Vagina (tissue), 2 donors: ENCODE measurements around the gene SLC18A3. TPM values are rescaled to one million over a fixed set of nuclear protein-coding genes. Genes with fewer than 3 reads are reported as not detected.

ENCODE experiments used
- DNase-seq, 2 donors: peaks; one replicate each; pipeline ENCODE4 v3.0.0-alpha.2; 2017; ENCODE audit errors: extremely low spot score in 2 of 2
- H3K27ac ChIP-seq: fragments of 200-600 bp; sonication (generic); one replicate; pipeline ENCODE4 v1.5.1; 2019
- H3K27me3 ChIP-seq: fragments of 200-600 bp; sonication (generic); one replicate; pipeline ENCODE4 v1.5.1; 2019
- H3K36me3 ChIP-seq, 2 donors: fragments of 200-600 bp; sonication (generic); one replicate each; pipeline ENCODE4 v1.5.1; 2017 to 2019
- H3K4me1 ChIP-seq: fragments of 200-600 bp; sonication (generic); one replicate; pipeline ENCODE4 v1.5.1; 2019
- H3K4me3 ChIP-seq, 2 donors: fragments of 200-600 bp; sonication (generic); 1 replicate in 1 of 2; 2 replicates in 1 of 2; pipeline ENCODE4 v1.5.1; 2016 to 2019
- H3K9me3 ChIP-seq: fragments of 200-600 bp; sonication (generic); one replicate; pipeline ENCODE4 v1.5.1; 2019
- POLR2A ChIP-seq, 2 donors: fragments of 450-650 bp; IDR thresholded peaks; one replicate each; pipeline ENCODE4 v1.6.1; 2017; ENCODE audit warnings: antibody characterized with exemption in 2 of 2, mild to moderate bottlenecking in 2 of 2, moderate library complexity in 2 of 2
- POLR2AphosphoS5 ChIP-seq, 2 donors: sonication (generic); formaldehyde crosslinking; IDR thresholded peaks; one replicate each; pipeline ENCODE4 v1.9.0; 2017; ENCODE audit warnings: antibody characterized with exemption in 2 of 2, mild to moderate bottlenecking in 2 of 2, low read depth in 1 of 2; ENCODE audit not compliant: insufficient read depth in 1 of 2
- intact Hi-C: fragments of 100-400 bp; cut with DNase I; formaldehyde crosslinking; loops from one replicate; pipeline ENCODE4 v1.15.1; 2023
- total RNA-seq: library from RNA; depleted of rRNA; stranded (reverse); fragments of >200 nt; gene quantifications from one replicate; pipeline ENCODE4 v1.2.3, GENCODE V29; 2016
- TF ChIP-seq, protein P1 (sequence below), 3 experiments: fragments of 450-650 bp in 2 of 3; fragments of 200-600 bp in 1 of 3; sonication (generic) in 1 of 3; IDR thresholded peaks; one replicate each; pipeline ENCODE4 v1.5.1; 2017 to 2019; ENCODE audit warnings: antibody characterized with exemption in 3 of 3, mild to moderate bottlenecking in 2 of 3, moderate library complexity in 2 of 3

SLC18A3 gene
- total RNA-seq, 1 donor from 2014 or later: 0.49 TPM

GRCh38 chr10:49600781-49601400, 9.2 kb upstream of the SLC18A3 start:
- Histone ChIP-seq H3K36me3 (no peaks in the 10 kb centered on the region), H3K4me1 (no peaks in the 10 kb centered on the region), H3K4me3 (no peak overlapping the region), H3K27me3 (no peaks in the 10 kb centered on the region), H3K27ac (no peak overlapping the region), H3K9me3 (no peaks in the 10 kb centered on the region)
- peak; percentile 37 to 60 for DNase-seq
- TF ChIP-seq POLR2A (IDR thresholded peaks at IDR 0.05): no peak
- TF ChIP-seq, protein P1, sequence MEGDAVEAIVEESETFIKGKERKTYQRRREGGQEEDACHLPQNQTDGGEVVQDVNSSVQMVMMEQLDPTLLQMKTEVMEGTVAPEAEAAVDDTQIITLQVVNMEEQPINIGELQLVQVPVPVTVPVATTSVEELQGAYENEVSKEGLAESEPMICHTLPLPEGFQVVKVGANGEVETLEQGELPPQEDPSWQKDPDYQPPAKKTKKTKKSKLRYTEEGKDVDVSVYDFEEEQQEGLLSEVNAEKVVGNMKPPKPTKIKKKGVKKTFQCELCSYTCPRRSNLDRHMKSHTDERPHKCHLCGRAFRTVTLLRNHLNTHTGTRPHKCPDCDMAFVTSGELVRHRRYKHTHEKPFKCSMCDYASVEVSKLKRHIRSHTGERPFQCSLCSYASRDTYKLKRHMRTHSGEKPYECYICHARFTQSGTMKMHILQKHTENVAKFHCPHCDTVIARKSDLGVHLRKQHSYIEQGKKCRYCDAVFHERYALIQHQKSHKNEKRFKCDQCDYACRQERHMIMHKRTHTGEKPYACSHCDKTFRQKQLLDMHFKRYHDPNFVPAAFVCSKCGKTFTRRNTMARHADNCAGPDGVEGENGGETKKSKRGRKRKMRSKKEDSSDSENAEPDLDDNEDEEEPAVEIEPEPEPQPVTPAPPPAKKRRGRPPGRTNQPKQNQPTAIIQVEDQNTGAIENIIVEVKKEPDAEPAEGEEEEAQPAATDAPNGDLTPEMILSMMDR (IDR thresholded peaks at IDR 0.05): no peak
- TF ChIP-seq POLR2AphosphoS5 (IDR thresholded peaks at IDR 0.05; ENCODE audit: insufficient read depth in 1 of 2, low read depth in 1 of 2): no peak
- intact Hi-C loops: no loop called here

DNA sequence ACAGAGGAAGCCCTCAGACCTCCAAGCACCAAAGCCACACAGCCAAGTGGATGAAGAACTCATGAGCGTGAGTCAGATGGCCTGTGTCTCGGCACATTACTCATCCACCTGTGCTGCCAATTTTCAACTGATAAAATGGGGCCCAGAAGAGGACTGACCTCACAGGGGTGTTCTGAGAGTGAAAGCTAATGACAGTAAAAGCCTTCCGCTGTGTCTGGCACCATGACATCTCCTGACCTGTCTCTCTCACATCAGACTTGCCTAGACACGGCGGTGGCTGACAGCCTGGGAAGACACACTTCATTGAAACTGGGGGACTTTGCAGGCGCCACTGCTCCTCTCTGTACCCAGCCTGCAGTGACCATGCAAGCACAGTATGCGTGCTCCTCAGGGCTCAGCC, 8.3 kb upstream of the SLC18A3 start:
- no peaks in the 10 kb centered on the region for H3K27me3 ChIP-seq
- no peak overlapping the region for H3K27ac ChIP-seq
- H3K36me3 ChIP-seq: no peaks in the 10 kb centered on the region
- H3K4me1 ChIP-seq: peaks cover 1% of the 10 kb centered on the region
- TF ChIP-seq POLR2A (IDR thresholded peaks at IDR 0.05) (no peak), POLR2AphosphoS5 (IDR thresholded peaks at IDR 0.05; ENCODE audit: insufficient read depth in 1 of 2, low read depth in 1 of 2) (no peak)
- TF ChIP-seq, protein P1 (IDR thresholded peaks at IDR 0.05): no peak
- H3K4me3 ChIP-seq: no peak overlapping the region
- intact Hi-C loops: no loop called here
- H3K9me3 ChIP-seq: no peaks in the 10 kb centered on the region
- peak in 1 of 2 donors; percentile 64 for DNase-seq

DNA sequence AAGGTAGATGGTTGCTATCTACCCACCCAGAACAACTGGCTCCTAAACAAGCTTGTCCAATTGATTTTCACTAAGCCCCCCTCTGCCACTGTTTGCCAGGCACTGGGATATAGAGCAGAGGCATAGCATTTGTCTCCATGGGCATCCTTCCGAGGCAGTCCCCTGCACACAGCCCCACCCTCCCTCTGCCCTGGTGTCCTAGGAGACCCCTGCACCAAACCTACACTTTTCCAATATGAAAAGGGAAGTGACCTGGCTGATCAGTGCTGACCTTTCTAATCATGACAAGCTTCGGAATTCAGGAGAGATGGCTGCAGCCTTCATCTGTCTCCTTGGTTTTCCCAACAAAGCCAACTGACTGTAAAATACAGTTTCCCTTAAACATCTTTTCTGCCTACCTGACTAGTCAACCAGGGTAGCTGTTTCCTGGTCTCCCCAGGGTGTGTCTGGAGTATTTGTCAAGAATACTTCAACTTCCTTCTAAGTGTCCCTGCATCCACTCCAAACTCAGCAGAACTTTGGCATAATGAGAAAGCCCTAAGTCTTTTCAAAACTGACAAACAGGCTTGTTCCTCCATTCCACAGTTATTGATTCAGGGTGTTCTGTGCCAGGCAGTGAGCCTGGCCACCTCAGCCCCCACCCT, 7.6 kb upstream of the SLC18A3 start:
- no peaks in the 10 kb centered on the region for H3K27me3 ChIP-seq

DNA sequence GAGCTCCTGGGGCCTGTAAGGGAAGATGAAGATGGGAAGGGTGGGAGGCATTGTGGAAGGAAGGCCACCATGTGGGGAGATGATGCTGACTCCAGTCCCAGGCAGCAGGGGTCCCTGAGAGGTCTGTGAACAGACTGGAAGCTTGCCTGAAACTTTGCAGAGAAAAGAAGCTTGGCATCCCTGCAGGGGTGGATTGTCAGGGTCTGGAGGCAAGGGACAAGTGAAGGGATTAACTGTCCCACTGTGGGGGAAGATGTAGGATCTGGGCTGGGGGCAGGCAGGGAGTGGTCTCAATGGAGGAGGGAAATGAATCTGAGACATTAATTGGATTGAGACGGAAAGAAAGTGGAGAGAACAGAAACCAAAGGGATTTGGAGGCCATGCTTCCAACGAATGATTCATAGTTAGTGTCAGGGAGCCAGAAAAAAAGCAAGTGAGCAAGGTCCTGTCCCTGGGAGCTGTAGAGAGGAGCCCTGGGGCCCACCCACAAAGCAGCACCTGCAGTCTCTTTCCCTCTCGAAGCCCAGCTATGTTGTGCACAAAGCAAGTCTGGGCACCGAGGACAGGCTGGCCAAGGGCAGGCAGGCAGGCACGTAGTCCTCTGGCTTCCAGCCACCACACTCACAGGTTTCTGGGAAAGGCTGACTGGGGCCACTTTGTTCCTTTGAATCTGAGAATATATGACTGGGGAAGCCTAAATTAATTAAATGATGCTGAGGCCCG, 4.7 kb upstream of the SLC18A3 start:
- no peaks in the 10 kb centered on the region for H3K36me3 ChIP-seq
- no peak overlapping the region for H3K4me3 ChIP-seq
- peak; percentile 64 to 76 for DNase-seq
- no peaks in the 10 kb centered on the region for H3K9me3 ChIP-seq
- H3K4me1 ChIP-seq: peaks cover 20% of the 10 kb centered on the region
- H3K27me3 ChIP-seq: no peaks in the 10 kb centered on the region
- intact Hi-C loops: loop anchor here (5.0 kb wide), 1 partner anchor 1267 kb away; no protein-coding TSS in a partner anchor
- no peak overlapping the region for H3K27ac ChIP-seq
- no peak for TF ChIP-seq POLR2A (IDR thresholded peaks at IDR 0.05)
- TF ChIP-seq, protein P1 (IDR thresholded peaks at IDR 0.05): no peak
- TF ChIP-seq POLR2AphosphoS5 (IDR thresholded peaks at IDR 0.05; ENCODE audit: insufficient read depth in 1 of 2, low read depth in 1 of 2): no peak

More for the DNA sequence above, 7.6 kb upstream of the SLC18A3 start:
- Histone ChIP-seq H3K4me3 (no peak overlapping the region), H3K27ac (no peak overlapping the region), H3K9me3 (no peaks in the 10 kb centered on the region), H3K36me3 (no peaks in the 10 kb centered on the region), H3K4me1 (peaks cover 6% of the 10 kb centered on the region)
- DNase-seq: peak in 1 of 2 donors; percentile 34
- TF ChIP-seq, protein P1 (IDR thresholded peaks at IDR 0.05): no peak
- TF ChIP-seq POLR2AphosphoS5 (IDR thresholded peaks at IDR 0.05; ENCODE audit: insufficient read depth in 1 of 2, low read depth in 1 of 2): no peak
- intact Hi-C loops: no loop called here
